Stimulated activated CD8-positive, alpha-beta memory T cell treated with anti-CD3 and anti-CD28 coated beads, Interleukin-7, amount 100 ng/mL, for 4 hours (primary cell): Measurements from ENCODE around the gene RPTOR.

Experiments
- DNase-seq, 2 donors: peaks; one replicate each; pipeline ENCODE4 v3.0.0-alpha.2; 2020; ENCODE audit warnings: low read depth in 2 of 2

The RPTOR gene

DNA sequence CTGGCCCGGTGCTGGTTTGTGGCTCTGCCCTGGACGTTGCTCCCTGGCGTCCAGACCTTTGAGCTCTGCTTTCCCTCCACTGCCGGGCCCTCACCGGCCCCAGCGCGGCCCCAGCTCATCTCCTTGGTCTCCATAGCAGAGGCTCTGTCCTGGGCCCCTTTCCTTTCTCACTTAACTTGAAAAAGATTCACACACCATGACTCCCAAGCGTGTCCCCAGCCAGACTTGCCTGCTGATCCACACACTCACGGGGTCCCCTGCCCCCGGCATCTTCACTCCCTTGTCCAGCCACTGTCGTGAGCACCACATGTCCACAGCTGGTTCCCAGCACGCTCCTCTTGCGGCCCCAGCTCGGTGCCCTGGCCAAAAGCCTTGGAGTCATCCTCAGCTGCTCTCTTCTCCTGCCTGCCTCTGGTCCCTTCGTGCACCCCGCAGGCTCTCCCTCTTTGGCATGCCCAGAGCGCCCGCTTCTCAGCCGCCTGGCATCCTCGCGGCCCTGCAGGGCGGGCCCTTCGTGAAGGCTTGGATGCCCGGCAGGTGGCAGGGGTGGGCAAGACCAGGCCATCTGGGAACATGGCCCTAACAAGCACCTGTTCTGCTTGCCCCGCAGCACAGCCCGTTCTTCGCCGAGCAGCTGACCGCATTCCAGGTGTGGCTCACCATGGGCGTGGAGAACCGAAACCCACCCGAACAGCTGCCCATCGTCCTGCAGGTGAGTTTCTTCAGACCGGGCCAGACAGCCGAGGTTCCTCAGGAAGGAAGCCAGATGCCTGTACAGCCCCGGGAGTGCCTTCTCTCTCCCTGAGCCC lies 301.4 kb downstream of the RPTOR start:
- DNase-seq = no peak

DNA sequence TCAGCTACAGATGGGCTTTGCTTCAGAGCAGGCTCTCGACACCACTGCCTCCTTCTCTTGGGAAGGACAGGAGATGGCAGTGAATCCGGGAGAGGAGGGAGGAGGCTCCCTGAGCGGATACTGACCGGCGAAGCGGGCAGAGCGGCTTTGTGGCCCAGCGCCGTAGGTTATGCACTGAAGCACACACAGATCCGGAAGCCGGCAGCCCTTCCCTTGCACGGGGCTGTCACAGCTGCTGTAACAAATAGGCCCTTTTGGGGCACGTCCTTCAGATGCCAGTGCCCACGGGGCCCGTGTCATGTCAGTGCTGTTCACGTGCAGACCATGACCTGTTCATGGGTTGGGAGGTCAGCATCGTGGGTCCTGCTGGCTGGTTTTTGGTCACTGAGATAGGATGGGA lies 302.3 kb downstream of the RPTOR start:
- DNase-seq = no peak

DNA sequence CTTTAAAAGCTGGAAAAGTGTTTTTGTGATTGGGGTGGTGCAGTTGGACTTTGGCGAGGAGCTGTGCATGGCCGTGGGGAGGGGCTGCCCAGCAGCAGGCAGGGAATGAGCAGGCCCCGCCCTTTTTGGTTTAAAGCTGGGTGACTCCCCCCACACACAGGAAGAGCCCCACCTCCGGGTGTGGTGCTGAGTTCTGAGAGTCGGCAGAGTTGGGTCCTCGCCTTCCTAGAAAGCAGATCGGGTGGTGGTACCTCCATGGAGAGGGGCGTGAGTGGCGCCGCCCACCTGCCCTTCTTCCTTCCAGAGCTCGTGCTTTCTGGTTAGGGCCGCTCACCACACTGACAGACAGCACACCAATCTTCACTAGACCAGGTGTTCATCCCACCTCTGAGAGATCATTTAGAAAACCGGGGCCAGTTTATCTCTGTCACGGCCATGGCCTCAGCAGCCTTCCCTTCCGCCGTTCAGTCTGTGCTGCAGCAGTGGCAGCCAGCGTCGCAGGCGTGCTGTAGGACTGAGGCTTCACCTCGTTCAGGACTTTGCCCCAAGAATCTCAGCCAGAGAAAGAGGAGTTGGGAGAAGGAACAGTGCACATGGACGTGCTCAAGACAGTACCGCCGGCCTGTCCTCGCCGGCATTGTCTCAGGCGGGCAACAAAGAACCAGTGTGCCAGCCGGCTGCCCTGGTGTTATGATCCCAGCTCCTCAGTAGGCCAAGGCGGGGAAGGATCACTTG lies 303.0 kb downstream of the RPTOR start:
- peak; percentile 72 to 77 for DNase-seq

DNA sequence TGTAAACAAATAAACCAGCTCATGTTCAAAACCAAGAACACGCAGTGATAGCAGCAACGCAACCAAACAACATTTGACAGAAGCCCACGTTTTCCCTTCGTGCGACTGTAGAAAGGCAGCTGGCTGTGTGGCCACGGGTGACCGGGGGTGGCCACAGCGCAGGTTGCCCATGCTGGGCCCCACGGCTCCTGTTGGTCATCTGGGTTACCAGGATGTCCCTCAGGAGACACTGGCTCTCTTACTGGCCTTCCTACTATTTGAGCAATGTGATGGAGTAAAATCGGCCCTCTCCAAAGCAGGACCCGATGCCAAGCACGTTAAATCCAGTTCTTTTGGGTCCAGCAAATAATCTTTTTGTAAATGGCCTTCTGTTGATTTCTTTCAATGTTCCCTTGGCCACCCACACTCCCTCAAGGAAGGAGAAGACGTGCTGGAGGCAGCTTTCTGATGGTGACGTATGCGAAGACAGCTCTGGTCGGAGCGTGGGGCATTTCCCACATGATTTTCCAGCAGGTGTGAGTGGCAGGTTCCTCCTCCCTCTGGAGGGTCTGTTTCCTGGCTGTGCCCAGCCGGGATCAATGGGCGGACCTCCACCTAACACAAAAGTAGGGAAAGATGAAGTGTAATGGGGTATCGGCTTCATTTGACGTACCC lies 303.9 kb downstream of the RPTOR start:
- DNase-seq = no peak

DNA sequence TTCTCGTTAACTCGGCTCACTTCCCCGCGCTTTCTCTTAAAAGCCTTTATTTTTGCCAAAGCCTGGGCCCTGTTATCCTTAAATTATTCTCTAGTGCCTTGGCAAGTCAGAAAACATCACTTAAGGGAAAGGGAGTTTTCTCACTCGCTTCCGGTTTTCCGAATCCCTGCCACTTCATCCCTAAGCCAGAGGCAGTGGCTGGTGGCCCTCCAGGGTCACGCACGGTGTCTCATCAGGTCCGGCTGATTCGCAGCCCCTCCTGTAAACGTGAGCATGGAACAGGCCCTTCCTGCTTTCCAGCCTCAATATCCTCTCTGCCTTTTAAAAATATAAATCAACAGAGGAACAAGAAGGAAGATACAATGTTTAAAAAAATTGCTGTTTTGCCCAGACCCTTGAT lies 304.5 kb downstream of the RPTOR start:
- DNase-seq = no peak

DNA sequence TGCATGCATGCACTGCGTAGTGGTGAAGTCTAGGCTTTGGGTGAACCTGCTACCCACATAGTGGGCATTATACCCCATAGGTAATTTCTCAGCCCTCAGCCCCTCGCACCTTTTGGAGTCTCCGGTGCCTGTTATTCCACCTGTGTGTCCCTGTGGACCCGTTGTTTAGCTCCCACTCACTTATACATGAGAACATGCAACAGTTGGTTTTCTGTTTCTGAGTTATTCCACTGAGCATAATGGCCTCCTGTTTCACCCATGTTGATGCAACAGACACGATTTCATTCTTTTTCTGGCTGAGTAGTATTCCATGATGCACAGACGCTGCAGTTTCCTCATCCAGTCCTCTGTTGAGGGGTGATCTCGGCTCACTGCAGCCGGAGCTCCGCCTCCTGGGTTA lies 305.5 kb downstream of the RPTOR start:
- DNase-seq = no peak

DNA sequence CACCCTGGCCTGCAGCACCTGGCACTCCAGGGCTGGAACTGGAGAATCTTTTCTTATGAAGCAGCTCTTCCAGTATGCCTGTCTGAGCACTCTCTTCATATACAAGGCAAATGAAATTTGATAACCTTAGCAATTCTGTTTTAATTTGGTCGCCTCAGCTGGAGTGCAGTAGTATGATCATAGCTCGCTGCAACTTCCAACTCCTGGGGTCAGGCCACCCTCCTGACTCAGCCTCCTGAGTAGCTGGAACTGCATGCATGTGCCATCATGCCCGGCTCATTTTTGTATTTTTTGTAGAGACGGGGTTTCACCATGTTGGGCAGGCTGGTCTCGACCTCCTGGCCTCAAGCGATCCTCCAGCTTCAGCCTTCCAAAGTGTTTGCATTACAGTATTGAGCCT lies 306.2 kb downstream of the RPTOR start:
- no peak for DNase-seq

DNA sequence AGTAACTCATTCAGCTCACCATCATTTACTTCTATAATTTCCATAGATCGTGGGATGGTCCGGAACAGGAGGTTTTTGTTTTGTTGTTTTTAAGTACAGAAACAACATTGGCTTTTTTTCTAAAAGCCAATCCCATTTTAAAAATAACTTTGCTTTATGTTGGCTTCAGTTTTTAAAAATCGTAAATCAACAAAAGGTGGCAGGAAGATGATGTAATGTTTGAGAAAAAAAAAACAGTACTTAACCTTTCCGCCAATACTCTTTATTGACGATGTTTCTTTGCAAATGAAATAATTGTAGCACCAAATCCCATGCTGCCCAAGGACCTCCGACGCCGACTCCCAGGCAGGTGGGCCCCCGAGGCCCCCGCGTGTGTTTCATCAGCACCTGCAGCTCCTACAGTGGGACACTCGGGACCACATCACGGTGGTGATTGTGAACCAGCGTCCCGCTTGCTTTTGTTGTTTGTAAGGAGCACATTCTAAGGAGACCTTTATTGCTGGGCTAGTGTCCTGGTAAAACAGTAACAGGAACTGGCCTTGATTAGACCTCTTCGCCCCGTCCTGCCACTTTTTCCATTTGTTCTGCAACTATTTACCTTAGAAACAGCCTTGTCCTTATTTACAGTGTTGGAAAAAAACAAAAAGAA lies 306.8 kb downstream of the RPTOR start:
- DNase-seq = no peak

DNA sequence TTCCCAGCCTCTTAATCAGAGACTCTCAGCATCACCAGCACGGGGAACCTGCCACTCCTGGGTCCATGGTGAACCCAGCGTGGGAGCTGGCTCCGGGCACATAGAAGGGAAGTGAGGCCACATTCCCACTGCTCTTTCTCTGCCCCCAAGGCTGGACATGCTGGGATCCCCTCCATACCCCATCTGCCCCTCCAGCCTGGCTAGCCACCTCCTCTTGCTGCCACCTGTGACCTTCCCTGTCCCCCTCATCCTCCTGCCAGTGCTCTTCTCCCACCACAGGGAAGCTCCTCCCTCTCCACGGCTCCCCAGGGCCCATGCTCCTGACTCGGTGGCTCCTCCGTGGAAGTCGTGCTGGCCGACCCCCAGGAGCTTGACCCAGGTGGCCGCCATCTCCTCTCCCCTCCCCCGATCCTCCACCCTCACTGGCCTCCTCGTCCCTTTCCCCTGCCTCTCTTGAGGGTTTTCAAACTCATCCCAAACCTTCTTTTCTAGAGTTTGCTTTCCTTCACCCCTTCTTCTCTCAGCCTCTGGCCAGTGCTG lies 307.9 kb downstream of the RPTOR start:
- no peak for DNase-seq

DNA sequence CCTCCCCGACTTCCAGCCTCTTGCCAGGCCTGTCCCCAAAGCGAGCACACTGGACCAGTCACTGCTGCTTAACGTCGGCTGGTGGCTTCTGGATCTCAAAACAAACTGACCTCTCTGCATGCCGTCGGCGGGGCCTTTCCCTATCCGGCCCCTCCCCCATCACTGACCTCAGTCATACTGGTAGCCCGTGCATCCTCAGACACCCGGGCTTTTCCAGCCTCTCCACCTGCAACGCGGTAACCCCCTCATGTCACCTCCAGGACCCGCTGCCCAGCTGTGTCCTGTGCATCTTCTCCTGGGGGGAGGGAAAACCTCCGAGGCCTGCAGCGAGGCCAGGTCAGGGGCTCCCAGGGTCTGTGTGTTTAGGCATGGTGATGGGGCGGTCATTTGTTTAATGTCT lies 308.4 kb downstream of the RPTOR start:
- DNase-seq = no peak

DNA sequence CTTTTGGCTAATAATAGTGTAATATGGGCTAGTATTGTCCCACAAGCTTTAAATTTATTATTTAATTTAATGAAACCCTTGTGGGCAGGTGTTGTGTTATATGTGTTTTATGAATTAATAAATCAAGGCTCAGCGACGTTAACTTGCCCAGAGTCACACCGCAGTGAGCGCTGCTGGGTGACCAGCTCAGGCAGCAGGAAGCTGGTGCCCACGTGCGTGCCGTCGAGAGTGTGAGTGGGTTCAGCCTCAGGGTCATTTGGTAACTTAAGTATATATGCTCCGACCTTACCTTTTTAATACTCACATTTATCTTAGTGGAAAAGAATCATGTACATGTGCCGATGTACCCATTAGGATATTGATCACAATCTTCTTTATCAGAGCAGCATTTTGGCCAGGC lies 309.6 kb downstream of the RPTOR start:
- DNase-seq = no peak

DNA sequence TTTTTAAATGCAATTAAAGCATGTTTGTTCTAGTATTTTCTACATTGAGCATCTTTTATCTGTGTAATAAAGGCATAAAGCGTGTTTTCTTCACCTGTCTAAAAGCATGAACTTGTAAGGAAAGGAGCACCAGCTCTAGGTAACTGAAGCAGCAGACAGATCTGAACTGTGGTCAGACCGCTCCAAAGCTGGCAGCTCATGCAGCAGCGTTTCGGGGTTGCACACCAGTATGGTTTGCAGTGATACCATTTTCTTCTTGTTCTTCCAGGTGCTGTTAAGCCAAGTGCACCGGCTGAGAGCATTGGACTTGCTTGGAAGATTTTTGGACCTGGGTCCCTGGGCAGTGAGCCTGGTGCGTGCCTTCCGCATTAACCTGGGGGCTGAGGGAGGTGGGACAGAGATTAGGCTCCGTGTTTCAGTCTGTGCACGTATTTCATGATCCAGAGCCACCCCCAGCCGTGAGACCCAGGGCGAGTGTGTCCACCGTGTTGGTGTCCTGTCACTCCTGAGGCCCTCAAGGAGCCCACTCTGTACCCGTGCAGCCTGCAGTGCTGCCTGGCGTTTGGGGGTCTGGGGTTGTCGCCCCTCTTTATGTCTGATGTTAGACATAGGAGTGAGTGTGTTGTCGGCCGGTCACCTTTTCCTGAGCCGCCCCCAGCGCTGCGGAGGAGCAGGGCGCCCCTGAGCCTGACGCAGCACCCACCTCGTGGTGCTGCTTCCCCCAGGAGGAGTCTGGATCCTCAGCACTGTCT lies 310.7 kb downstream of the RPTOR start:
- DNase-seq = no peak

DNA sequence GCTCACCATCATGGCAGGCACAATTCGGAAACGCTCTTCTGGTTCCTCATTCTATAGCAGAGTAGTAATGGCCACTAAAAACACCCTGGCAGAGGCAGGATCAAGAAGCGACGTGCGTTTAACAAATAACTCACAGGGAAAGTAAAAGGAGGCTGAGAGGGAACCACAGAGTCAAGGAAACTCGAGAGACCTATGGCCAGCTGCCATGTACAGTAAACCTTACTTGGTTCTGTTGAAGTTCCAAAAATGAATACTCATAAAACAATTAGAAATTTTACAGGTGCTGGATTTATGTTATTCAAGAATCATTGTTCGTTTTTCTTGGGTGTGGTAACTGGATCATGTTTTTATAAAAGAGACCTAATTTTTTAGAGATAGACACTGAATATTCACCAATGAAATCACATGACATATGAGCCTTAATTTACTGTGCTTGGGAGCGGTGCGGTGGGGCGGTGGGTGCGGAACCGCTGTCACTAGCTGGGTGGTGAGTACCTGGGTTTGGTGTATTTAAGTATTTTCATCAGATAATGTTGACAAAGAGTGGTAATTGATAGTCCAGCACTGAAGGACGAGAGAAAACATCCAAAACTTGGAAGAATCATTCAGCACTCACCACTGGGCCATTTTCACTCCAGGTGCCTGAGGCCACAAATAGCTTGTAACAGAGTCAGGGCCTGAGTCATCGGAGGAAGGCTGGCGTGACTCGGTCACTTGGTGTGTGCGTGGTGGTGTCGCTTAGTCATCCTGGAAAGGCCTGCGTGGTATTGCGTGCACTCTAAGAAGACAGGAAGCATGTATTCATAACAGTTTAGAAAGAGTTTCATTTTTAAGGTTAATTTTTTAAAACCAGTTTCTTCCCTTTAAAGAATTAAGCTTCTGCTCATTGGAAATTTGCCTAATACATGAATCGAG lies 311.6 kb downstream of the RPTOR start:
- peak; percentile 74 to 88 for DNase-seq

DNA sequence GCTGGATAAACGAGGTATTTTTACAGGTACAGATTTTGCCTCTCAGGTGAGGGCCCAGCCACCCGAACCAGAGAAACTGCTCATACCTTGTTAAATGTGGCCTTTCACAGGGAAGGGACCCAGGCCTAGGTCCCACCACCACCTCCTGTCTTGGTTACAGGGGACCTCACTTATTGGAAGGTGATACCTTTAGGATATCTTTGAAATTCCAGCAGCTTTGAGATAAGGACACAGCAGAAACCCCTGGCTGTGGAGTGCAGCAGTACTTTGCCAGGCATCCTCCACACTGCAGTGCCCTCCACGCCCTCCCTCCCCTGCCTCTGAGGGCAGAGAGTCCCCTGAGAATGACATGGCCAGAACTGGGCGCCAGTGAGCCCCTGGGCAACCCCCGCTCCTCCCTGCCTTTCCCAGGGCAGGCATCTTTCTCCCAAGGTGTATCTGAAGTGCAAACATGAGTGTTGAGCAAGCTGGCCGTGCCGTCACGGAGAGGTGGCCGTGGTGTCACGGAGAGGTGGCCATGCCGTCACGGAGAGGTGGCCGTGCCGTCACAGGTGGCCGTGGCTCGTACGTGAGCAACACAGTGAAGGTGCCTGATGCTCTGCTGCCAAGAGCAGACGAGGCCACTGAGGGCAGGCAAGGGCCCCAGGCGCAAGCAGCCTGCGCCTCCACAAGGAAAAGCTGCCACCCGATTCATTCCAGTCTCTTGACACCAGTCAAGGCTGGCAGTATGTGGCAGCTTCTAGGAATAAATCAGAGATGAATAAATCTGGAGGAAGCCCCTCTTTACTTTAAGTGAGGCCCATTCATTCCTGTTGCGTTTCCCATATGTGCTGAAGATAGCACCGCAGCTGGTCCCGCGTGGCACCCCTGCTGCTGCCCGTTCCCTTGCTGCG lies 312.5 kb downstream of the RPTOR start:
- DNase-seq = no peak

DNA sequence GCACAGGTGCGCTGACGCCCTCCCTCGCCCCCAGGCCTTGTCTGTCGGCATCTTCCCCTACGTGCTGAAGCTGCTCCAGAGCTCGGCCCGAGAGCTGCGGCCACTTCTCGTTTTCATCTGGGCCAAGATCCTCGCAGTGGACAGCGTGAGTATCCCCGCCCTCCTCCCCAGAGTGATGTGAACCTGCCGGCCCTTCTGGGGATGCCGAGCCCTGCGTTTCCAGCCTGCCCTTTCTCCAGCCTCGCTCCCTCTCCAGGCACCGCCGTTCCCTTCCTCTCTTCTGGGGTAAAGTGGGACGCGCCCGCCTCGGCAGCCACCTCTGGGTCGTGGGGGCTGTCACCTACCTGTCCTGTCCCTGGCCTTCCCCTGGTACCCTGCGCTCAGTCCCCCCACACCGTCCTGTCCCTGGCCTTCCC lies 313.1 kb downstream of the RPTOR start:
- no peak for DNase-seq

DNA sequence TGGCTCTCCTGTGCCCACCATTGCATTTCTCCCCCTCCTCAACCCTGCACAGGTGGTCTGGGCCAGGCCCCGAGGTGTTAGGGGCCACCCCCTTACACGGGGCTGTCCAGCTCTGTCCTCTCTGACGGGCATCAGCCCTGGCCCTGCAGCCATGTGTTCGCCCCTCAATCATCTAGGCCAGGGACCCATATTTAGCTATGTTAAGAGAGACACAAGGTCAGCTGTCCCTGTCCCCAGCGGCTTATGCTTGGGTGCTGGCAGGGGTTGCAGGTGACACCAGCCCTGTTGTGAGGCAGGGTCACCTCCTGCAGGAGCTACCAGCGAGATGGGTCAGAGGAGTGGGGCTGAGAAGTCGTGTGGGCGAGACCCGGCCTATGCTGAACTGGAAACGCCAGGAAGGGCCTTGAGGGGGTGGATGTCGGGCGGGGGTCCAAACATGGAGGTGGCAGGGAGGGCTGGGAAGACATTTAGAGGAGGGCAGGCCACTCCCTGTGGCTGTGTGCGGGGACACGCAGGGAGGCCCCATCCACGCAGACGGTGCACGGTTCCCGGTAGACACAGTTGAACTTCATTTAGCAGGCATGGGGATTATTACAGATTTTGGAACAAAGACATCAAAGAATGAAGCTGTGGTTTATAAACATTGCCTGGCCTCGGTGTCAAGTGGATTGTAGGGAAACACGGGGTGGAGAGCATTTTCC lies 313.8 kb downstream of the RPTOR start:
- DNase-seq = no peak

DNA sequence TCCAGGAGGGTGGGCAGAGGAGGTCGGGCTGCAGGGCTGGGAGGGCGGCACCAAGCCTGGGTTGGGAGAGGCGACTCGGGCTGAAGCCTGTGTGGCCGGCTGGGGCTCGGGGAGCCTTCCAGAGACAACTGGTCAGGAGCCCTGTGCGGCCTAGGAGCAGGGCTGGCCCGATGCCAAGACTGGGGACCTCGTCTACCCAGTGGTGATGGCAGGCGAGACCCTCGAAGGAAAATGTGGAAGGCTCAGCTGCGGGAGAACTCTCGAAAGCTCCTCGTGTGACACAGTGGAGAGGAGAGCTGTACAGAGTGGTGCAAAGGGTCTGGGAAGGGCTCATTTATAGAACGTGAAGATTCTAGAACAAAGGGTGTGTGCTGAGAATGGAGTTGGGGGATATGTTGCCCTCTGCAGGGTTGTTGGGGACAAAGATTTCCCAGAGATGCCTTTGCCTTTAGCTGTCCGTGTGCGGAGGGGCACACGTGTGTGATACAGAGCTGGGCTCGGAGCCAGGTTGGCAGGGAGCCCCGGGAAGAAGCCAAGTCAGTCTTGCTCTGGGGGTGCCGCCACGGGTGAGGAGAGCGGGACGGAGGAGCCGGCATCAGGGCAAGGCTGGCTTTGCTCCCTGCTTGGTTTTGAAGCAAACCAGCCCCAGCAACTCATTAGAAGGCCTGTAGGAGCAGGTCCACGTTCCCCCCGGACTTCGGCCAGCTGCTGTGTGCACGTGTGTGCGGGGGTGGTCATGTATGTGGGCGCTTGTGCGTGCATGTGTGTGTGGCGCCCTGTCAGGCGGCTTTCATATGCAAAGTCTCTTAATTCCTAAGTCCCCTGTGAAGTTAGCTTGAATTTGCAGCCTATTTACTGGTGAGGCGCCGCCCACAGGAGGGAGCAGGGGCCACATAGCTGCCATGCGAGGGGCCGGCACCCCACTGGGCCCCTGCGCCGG lies 314.6 kb downstream of the RPTOR start:
- DNase-seq = no peak
